Measurements from ENCODE around the gene ZNF611.
"Not testable (repeated sequence)": the region's sequence is repeated elsewhere in the genome, so short reads cannot be mapped to it uniquely, and the experiment has no call there.

The ZNF611 gene

DNA sequence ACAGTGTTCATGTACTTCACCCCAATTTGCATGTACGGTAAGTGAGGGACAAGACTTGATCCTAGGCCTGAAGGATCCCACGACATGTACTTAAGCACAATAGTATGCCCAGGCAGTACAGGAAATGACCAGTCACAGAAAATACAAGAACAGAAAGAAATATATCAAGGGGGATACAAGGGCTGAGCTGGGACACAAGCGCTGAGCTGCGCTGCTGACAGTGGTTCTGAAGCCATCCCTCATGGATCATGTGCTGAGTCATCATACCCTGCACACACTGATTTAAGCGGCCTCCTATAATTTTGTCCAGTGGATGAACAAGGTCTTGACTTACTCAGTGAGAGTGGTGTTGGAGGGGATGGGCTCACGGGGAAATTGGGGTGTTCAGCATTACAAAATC, 59.6 kb downstream of the ZNF611 start:
- DNase-seq, result not testable (repeated sequence)

DNA sequence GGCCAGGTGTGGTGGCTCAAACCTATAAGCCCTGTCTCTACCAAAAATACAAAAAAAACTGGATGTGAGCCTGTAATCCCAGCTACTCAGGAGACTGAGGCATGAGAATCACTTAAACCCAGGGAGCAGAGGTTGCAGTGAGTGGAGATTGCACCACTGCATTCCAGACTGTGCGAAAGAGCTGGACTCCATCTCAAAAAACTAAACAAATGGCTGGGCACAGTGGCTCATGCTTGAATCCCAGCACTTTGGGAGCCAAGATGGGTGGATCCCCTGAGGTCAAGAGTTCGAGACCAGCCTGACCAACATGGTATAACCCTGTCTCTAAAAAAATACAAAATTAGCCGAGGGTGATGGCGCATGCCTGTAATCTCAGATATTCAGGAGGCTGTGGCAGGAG, 61.8 kb downstream of the ZNF611 start:
- no peak for DNase-seq

DNA sequence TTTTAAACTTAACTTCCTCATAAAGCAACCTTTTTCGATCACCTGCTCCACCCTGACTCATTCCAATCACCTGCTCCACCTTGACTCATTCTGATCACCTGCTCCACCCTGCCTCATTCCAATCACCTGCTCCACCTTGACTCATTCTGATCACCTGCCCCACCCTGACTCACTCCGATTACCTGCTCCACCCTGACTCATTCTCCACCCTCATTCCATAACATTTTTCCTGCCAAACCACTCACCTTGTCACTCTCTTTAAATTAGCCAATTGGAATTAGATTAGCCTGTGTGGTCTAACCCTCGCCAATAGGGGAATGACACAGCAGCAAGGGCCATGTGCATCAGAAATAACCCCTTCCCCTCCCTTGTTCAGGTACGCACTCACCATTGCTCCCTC, 64.8 kb downstream of the ZNF611 start:
- no peak for DNase-seq

DNA sequence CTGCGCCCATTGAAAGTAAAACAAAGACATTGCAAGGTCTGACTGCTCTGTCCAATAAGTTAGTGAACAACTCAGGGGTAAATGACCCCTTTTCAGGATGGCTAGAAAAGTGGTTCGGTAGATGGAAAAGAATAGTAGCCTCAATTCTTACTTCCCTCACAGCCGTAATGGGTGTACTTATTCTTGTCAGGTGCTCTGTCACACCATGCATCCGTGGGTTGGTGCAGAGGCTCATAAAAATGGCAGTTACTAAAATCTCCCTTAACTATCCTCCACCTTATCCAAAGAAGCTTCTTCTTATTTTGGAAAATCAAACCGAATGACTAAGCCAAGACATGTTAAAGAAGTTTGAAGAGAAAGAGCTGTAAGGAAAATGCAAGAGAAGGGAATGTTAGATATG, 65.3 kb downstream of the ZNF611 start:
- DNase-seq, result no peak

DNA sequence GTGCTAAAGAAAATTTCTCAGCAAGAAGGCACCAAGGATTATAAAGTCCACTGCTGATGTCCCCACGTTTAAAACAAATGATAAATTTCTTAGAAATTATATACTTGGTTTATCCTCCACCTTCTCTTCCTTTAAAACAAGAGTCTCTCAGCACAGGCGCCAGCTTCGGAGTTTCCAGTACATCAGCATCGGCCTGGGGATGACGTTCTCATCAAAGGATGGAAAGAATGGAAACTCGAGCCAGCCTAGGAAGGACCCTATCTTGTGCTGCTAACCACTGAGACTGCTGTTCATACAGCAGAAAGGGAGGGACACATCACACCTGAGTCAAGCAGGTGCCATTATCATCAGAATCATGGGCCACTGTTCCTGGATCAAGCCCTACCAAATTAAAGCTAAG, 66.9 kb downstream of the ZNF611 start:
- no peak for DNase-seq

DNA sequence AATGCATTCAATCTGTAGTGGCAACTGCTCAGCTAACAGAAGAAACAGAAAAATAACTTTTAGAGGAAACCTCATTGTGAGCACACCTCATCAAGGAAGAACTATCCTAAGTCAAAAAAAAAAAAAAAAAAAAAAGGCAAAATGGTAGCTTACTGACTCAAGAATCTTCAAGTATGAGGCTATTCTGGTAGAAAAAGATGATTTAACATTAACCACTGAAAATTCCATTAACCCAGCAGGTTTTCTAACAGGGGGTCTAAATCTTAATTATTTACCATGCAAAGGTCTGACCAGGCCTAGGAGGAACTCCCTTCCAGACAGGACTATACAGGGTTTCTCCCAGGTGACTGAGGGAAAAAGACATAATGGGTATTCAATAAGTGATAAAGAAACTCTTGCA, 68.3 kb downstream of the ZNF611 start:
- DNase-seq, result no peak

DNA sequence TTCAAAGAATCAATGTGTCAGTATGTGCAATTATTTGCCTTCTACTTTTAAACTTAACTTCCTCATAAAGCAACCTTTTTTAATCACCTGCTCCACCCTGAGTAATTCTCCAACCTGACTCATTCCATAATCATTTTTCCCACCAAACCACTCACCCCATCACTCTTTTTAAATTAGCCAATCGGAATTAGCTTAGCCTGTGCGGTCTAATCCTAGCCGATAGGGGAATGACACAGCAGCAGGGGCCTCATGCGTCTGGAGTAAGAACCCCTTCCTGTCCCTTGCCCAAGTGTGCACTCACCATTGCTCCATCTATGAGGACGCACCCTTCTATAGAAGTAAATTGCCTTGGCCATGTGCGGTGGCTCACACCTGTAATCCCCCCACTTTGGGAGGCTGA, 69.3 kb downstream of the ZNF611 start:
- DNase-seq, result no peak

DNA sequence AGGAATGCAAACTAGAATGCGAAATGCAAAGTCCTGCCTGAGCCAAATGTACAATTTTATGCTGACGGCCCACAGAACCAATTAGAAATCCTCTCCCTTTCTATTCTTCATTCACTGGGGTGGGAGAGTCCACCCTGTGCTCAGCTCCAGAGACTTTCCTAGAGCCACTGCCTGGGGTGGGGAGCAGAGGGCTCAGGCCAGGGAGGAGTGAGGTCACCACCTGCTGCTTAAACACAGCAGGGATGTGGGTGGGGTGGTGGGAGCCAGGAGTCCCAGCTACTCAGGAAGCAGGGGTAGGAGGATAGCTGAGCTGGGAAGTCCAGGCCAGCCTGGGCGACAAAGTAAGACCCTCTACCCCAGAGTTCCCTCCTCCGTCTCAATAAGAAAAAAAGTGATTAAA, 69.8 kb downstream of the ZNF611 start:
- no peak for DNase-seq

DNA sequence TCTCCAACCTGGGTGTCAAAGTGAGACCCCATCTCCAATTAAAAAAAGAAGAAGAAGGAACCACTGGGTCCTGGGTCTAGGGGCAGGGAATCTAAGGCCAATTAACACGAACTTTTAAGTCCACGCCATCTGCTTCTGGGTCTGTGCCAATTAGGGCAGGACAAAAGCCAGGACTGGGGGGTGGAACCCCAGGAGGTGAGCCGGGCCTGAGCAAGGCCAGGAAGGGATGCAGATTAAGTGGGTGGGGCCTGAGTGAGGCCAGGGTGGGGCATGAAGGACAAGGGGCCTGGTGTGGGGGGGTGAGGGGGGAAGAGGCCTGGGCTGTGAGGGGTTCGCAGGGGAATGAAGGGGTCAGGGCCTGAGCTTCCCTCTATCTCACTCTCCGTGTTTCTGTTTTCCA, 70.4 kb downstream of the ZNF611 start:
- DNase-seq, result no peak

DNA sequence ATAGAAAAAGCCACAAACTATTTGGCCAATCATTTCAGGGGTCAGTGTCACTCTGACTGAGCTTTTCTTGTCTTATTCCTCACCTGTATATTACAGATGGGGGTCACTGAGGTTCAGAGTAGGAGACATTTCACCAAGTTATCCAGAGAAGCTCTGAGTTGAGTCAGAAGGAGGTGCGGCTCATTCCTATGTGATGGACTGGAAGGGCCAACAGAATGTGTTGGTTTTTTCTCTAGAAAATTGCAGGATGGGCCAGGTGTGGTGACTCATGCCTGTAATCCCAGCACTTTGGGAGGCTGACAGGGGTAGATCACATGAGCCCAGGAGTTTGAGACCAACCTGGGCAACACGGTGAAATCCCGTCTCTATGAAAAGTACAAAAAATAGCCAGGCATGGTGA, 72.2 kb downstream of the ZNF611 start:
- DNase-seq, result no peak

DNA sequence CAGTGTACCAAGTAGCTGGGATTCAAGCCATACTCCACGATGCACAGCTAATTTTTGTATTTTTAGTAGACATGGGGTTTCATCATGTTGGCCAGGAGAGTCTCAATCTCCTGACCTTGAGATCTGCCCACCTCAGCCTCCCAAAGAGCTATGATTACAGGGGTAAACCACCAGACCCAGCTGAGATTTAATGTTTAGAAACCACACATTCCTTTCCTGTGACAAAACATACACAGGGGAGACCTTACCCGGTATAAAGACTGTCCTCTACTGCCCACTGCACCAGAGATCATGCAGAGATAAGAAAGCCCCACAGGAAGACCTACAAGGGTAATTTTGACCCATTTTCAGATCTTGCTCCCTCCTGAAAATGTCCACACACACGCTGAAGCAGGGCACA, 73.9 kb downstream of the ZNF611 start:
- DNase-seq, result no peak

DNA sequence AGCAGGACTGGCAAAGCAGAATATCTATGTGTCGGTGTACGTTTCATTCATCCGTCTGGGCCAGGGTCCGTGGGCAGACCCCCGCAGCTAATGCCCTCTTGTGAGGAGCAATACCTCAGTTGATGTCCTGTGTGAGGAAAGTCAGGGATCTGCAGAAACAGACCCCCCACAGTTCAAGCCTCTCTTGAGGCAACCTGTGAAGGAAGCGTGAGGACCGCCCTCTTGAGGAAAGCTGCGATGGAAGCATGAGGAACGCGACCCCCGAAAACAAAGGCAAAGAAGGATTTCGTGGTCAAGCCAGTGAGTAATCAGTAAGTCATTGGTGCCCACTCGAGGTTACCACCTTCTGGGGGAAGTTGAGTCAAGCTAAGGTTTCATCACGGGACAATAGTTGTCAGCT, 75.8 kb downstream of the ZNF611 start:
- no peak for DNase-seq

DNA sequence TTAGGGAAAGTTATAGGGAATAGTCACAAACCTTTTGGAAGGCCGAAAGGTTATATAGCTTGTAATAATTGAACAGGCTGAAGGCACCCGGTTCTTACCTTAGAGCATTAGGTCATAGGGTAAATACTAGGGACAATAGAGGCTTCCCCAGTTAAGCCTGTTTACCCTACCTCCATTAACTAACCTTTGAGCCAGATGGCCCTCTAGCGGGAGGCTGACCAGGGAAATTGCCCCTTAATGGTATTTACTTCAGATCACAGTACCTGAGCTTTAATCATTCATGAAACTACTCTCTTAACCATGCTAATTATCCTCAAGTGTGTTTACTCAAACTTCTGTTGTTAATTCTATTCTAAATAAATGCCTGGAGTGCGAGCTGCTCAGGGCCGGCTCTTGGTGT, 76.2 kb downstream of the ZNF611 start:
- no peak for DNase-seq

DNA sequence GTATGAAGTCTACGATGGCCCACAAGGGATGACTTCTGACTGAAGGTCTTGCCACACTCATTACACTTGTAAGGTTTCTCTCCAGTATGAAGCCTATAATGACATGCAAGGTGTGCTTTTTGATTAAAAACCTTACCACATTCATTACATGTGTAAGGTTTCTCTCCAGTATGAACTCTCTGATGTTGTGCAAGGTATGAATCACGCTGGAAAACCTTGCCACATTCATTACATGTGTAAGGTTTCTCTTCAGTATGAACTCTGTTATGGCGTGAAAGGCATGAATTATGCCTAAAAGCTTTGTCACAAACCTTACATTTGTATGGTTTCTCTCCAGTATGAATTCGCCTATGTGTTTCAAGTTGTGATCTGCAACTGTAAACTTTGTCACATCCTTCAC, 81.7 kb downstream of the ZNF611 start:
- DNase-seq, result no peak
